ENCODE measurements around the gene LRPPRC. TPM values are rescaled to one million over a fixed set of nuclear protein-coding genes. Genes with fewer than 3 reads are reported as not detected.

LRPPRC gene
- total and polyA plus RNA-seq, 9 of the 15 experiments (the other 6 are each of a cell fraction or from before 2014, with no cell fraction given), result 41.5 to 214 (median 138) TPM

DNA sequence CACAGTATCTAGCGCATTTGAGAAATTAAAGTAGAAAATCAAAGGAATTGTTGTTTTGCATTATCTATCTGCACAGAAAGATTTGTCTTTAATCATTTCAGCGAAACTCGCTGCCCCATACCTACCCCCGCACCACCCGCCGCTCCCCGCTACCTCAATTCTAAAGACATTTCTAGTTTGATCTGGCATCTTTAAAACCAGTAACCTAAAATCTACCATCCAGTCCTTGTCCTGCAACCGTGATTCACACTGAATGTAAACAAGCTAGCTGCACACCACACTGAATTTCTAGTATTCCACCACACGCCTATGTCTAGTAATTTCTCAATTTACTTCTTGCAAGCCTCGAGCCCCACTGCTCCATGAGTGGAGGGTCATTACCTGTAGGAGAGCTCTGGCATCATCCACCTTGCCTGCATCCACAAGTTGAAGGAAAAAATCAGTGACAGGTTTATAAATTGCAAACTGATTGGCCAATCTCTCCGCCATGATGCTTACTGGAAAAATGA lies 96.9 kb downstream of the LRPPRC start:
- Histone ChIP-seq H3K79me2 (ENCODE audit: control insufficient read depth, insufficient read depth, low read length) (no peaks in the 10 kb centered on the region), H3K4me2 (ENCODE audit: insufficient read depth, low read length) (no peak overlapping the region), H3K9me3 (replicated peaks; ENCODE audit: control insufficient read depth, insufficient read depth, low read depth, low read length) (no peaks in the 10 kb centered on the region), H2AFZ (ENCODE audit: low read depth, low read length) (no peak overlapping the region), H3K4me1 (replicated peaks in 1 of 2; ENCODE audit: control insufficient read depth in 2 of 2, insufficient read depth in 2 of 2, low read length in 2 of 2) (no peaks in the 10 kb centered on the region; a peak in 2 of 5 replicates), H3K27ac (ENCODE audit: extremely low read depth, low read depth, low read length) (no peak overlapping the region), H3K27me3 (ENCODE audit: control insufficient read depth in 2 of 2, insufficient read depth in 2 of 2, low read length in 2 of 2) (no peaks in the 10 kb centered on the region), H4K20me1 (replicated peaks; ENCODE audit: control insufficient read depth, insufficient read depth, low read length) (no peaks in the 10 kb centered on the region), H3K36me3 (ENCODE audit: control insufficient read depth, insufficient read depth, low read length) (peaks cover 96% of the 10 kb centered on the region), H3K4me3 (no peak overlapping the region), H3K9me1 (ENCODE audit: control insufficient read depth, insufficient read depth, low read length) (no peaks in the 10 kb centered on the region), H3K9ac (ENCODE audit: insufficient read depth in 1 of 2, low read depth in 2 of 2, low read length in 2 of 2) (no peak overlapping the region)
- CTCF ChIA-PET (ENCODE audit: low intra/inter-chr PET ratio), result no interaction called here
- no peak for DNase-seq (ENCODE audit: extremely low read depth in 1 of 4, low spot score in 3 of 4)
- no peak for ATAC-seq
- TF ChIP-seq ZNF589 (CRISPR knock-in tag; IDR thresholded peaks at IDR 0.05; ENCODE audit: low read depth) (no peak), BCOR (IDR thresholded peaks at IDR 0.05) (no peak), ZNF785 (CRISPR knock-in tag; IDR thresholded peaks at IDR 0.05) (no peak), PPARD (CRISPR knock-in tag; IDR thresholded peaks at IDR 0.05) (no peak), POLR2AphosphoS5 (IDR thresholded peaks at IDR 0.05; ENCODE audit: control insufficient read depth, insufficient read depth, low read depth, low read length) (peak; percentile 12; the same call in 1 of the 2 replicates), STAG1 (CRISPR knock-in tag; IDR thresholded peaks at IDR 0.05; ENCODE audit: borderline replicate concordance) (no peak), CBFA2T2 (conservative IDR thresholded peaks at IDR 0.05) (no peak), ZNF717 (CRISPR knock-in tag; IDR thresholded peaks at IDR 0.05) (no peak), ZNF551 (CRISPR knock-in tag; IDR thresholded peaks at IDR 0.05) (no peak), RFX1 (IDR thresholded peaks at IDR 0.05) (peak; percentile 80; the same call in 1 of the 2 replicates), RBFOX2 (IDR thresholded peaks at IDR 0.05; ENCODE audit: low read depth, low read length) (no peak)
- 93% methylated on average over 10 of the region's 11 CpGs for WGBS (ENCODE audit: insufficient coverage, low coverage, missing lambda C conversion rate)
- no TSS peak for BruUV-seq (replicated peaks)
- intact Hi-C loops (cut with micrococcal nuclease), result no loop called here
- POLR2A ChIA-PET, result interaction anchor here (0.8 kb wide), 1 partner anchor 39 kb away, joined by 3 read pairs; no protein-coding TSS in a partner anchor
- FAIRE-seq, result no peak
- in situ Hi-C loops (cut with MboI), result no loop called here

All from K562 (cell line).